ENCODE measurements around the gene GNAT1. TPM values are rescaled to one million over a fixed set of nuclear protein-coding genes. Genes with fewer than 3 reads are reported as not detected.
A peak's percentile ranks its signal among the peaks of the same experiment; 100 is the strongest.

GNAT1 gene
- total and polyA plus RNA-seq, 2 of the 13 experiments (the other 11 are each of a cell fraction or from before 2014, with no cell fraction given), result 0.15 TPM; not detected in 1

GRCh38 chr3:50245831-50246516 is 54.6 kb downstream of the GNAT1 start (continued):
- TF ChIP-seq STAG1 (CRISPR knock-in tag; IDR thresholded peaks at IDR 0.05), result peak; percentile 76
- no peak for TF ChIP-seq ZNF597 (CRISPR knock-in tag; IDR thresholded peaks at IDR 0.05)
- no peak for TF ChIP-seq FOXO4 (CRISPR knock-in tag; conservative IDR thresholded peaks at IDR 0.05)
- no peak for TF ChIP-seq PBX2 (CRISPR knock-in tag; IDR thresholded peaks at IDR 0.05)
- peak; percentile 47; the same call in 1 of the 2 replicates for TF ChIP-seq TBX2 (CRISPR knock-in tag; IDR thresholded peaks at IDR 0.05; ENCODE audit: borderline replicate concordance)
- no peak for TF ChIP-seq NFYC (CRISPR knock-in tag; IDR thresholded peaks at IDR 0.05)
- TF ChIP-seq TSC22D2 (CRISPR knock-in tag; IDR thresholded peaks at IDR 0.05; ENCODE audit: borderline replicate concordance), result no peak
- TF ChIP-seq HMGXB4 (CRISPR knock-in tag; IDR thresholded peaks at IDR 0.05; ENCODE audit: borderline replicate concordance in 1 of 2, low read depth in 1 of 2), result peak; percentile 78 to 91
- TF ChIP-seq NKX3-1 (CRISPR knock-in tag; IDR thresholded peaks at IDR 0.05), result no peak
- TF ChIP-seq NAIF1 (CRISPR knock-in tag; IDR thresholded peaks at IDR 0.05; ENCODE audit: borderline replicate concordance), result no peak
- no peak for TF ChIP-seq MTF1 (CRISPR knock-in tag; IDR thresholded peaks at IDR 0.05)
- TF ChIP-seq RAD21 (CRISPR knock-in tag; IDR thresholded peaks at IDR 0.05), result peak; percentile 91
- no peak for TF ChIP-seq ZNF224 (CRISPR knock-in tag; IDR thresholded peaks at IDR 0.05)
- TF ChIP-seq SRY (CRISPR knock-in tag; IDR thresholded peaks at IDR 0.05), result no peak
- no peak for TF ChIP-seq ASH2L (IDR thresholded peaks at IDR 0.05; ENCODE audit: insufficient read length, low read depth, low read length)
- no peak for TF ChIP-seq SMAD9 (CRISPR knock-in tag; IDR thresholded peaks at IDR 0.05)
- 0 out of 2 replicates have a peak, but pooled peaks have one; percentile 46 for TF ChIP-seq RBAK (CRISPR knock-in tag; IDR thresholded peaks at IDR 0.05)
- 0 out of 2 replicates have a peak, but pooled peaks have one; percentile 38 for TF ChIP-seq ZNF335 (CRISPR knock-in tag; IDR thresholded peaks at IDR 0.05)
- peak; percentile 48 for TF ChIP-seq HNRNPLL (IDR thresholded peaks at IDR 0.05; ENCODE audit: low read depth, low read length, poor library complexity, severe bottlenecking)
- TF ChIP-seq POGZ (CRISPR knock-in tag; IDR thresholded peaks at IDR 0.05), result 0 out of 2 replicates have a peak, but pooled peaks have one; percentile 46
- peak; percentile 61; the same call in 1 of the 2 replicates for TF ChIP-seq RXRB (CRISPR knock-in tag; IDR thresholded peaks at IDR 0.05; ENCODE audit: borderline replicate concordance)
- TF ChIP-seq GMEB1 (CRISPR knock-in tag; IDR thresholded peaks at IDR 0.05; ENCODE audit: borderline replicate concordance), result no peak

Data from HepG2 (cell line).